ENCODE data around the gene POU6F2. TPM values are rescaled to one million over a fixed set of nuclear protein-coding genes. Genes with fewer than 3 reads are reported as not detected.
"Not testable (repeated sequence)": the region's sequence is repeated elsewhere in the genome, so short reads cannot be mapped to it uniquely, and the experiment has no call there.

POU6F2 gene
- total RNA-seq, 4 donors from 2014 or later, result 0.91 TPM; not detected in 3

GRCh38 chr7:39375874-39376190 lies 398.1 kb downstream of the POU6F2 start:
- intact Hi-C loops (cut with DNase I; ENCODE audit: low total_unique reads), result no loop called here
- no peaks in the 10 kb centered on the region for H3K36me3 ChIP-seq
- DNase-seq, result no peak
- no peak for TF ChIP-seq CTCF (IDR thresholded peaks at IDR 0.05)
- TF ChIP-seq POLR2A (IDR thresholded peaks at IDR 0.05), result no peak
- no peaks in the 10 kb centered on the region for H3K27me3 ChIP-seq
- H3K4me1 ChIP-seq, result no peaks in the 10 kb centered on the region
- H3K4me3 ChIP-seq, result no peak overlapping the region
- H3K9me3 ChIP-seq, result no peaks in the 10 kb centered on the region
- H3K27ac ChIP-seq, result no peak overlapping the region

- intact Hi-C loops (cut with DNase I; ENCODE audit: low total_unique reads); H3K36me3 ChIP-seq: not testable (repeated sequence)
These were observed 399.2 kb downstream of the POU6F2 start for GRCh38 chr7:39376881-39377280.

GRCh38 chr7:39379416-39379815 lies 401.7 kb downstream of the POU6F2 start:
- no peaks in the 10 kb centered on the region for H3K9me3 ChIP-seq
- no peaks in the 10 kb centered on the region for H3K36me3 ChIP-seq
- intact Hi-C loops (cut with DNase I; ENCODE audit: low total_unique reads), result no loop called here
- H3K4me1 ChIP-seq, result no peaks in the 10 kb centered on the region
- no peak for DNase-seq
- peaks cover 0 to 4% of the 10 kb centered on the region in 2 donors for H3K27me3 ChIP-seq
- H3K27ac ChIP-seq, result no peak overlapping the region
- H3K4me3 ChIP-seq, result no peak overlapping the region
- TF ChIP-seq POLR2A (IDR thresholded peaks at IDR 0.05) (no peak), CTCF (IDR thresholded peaks at IDR 0.05) (no peak)

More at GRCh38 chr7:39376881-39377280, 399.2 kb downstream of the POU6F2 start:
- H3K9me3 ChIP-seq, H3K27me3 ChIP-seq, H3K27ac ChIP-seq, H3K4me3 ChIP-seq, DNase-seq, H3K4me1 ChIP-seq: not testable (repeated sequence)

GRCh38 chr7:39383136-39383535 lies 405.4 kb downstream of the POU6F2 start:
- TF ChIP-seq CTCF (IDR thresholded peaks at IDR 0.05) (no peak), POLR2A (IDR thresholded peaks at IDR 0.05) (no peak)
- H3K4me1 ChIP-seq, result no peaks in the 10 kb centered on the region
- no peak for DNase-seq
- H3K36me3 ChIP-seq, result no peaks in the 10 kb centered on the region
- no peak overlapping the region for H3K4me3 ChIP-seq
- intact Hi-C loops (cut with DNase I; ENCODE audit: low total_unique reads), result no loop called here
- no peaks in the 10 kb centered on the region for H3K9me3 ChIP-seq
- H3K27ac ChIP-seq, result no peak overlapping the region
- peaks cover 0 to 4% of the 10 kb centered on the region in 2 donors for H3K27me3 ChIP-seq

- H3K4me3 ChIP-seq, result no peak overlapping the region
- H3K36me3 ChIP-seq, result no peaks in the 10 kb centered on the region
- TF ChIP-seq POLR2A (IDR thresholded peaks at IDR 0.05) (no peak), CTCF (IDR thresholded peaks at IDR 0.05) (no peak)
- H3K9me3 ChIP-seq, result no peaks in the 10 kb centered on the region
- intact Hi-C loops (cut with DNase I; ENCODE audit: low total_unique reads), result no loop called here
- H3K27me3 ChIP-seq, result peaks cover 0 to 4% of the 10 kb centered on the region in 2 donors
- DNase-seq, result no peak
- no peaks in the 10 kb centered on the region for H3K4me1 ChIP-seq
- H3K27ac ChIP-seq, result no peak overlapping the region
These were observed 406.7 kb downstream of the POU6F2 start for GRCh38 chr7:39384386-39384785.

- intact Hi-C loops (cut with DNase I; ENCODE audit: low total_unique reads), result no loop called here
- no peak overlapping the region for H3K27ac ChIP-seq
- DNase-seq, result no peak
- H3K36me3 ChIP-seq, result no peaks in the 10 kb centered on the region
- H3K4me3 ChIP-seq, result no peak overlapping the region
- TF ChIP-seq POLR2A (IDR thresholded peaks at IDR 0.05) (no peak), CTCF (IDR thresholded peaks at IDR 0.05) (no peak)
- no peaks in the 10 kb centered on the region for H3K4me1 ChIP-seq
- H3K9me3 ChIP-seq, result no peaks in the 10 kb centered on the region
- peaks cover 0 to 4% of the 10 kb centered on the region in 2 donors for H3K27me3 ChIP-seq
These were observed 409.0 kb downstream of the POU6F2 start for GRCh38 chr7:39386718-39387117.
